Measurements from ENCODE around the gene HLCS.

The HLCS gene

DNA sequence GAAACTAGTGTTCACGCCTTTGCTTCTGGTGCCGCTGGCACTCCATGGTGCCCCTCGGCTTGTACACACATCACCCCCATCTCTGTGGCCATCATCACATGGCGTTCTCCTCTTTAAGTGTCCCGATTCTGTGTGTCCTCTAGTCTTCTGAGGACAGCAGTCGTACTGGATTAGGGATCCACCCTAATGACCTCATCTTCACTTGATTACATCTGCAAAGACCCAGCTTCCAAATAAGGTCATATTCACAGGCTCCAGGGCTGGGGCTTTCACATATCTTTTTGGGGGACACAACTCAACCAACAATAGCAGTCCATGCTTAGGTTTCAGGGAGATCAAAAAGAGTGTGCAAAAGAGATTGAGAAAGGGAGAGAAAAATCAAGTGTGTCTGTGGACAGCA, 64.9 kb downstream of the HLCS start:
- WGBS (ENCODE audit: insufficient coverage, insufficient read length): no CpG with 5 or more reads among the region's 6 CpGs
- no peak overlapping the region for H3K27ac ChIP-seq (ENCODE audit: low read length)
- no peaks in the 10 kb centered on the region for H3K36me3 ChIP-seq (ENCODE audit: control insufficient read depth, insufficient read depth, low read length)
- no peaks in the 10 kb centered on the region for H3K27me3 ChIP-seq (ENCODE audit: control insufficient read depth, insufficient read depth, low read length)
- H3K9me3 ChIP-seq (ENCODE audit: control insufficient read depth, insufficient read depth, low read length): no peaks in the 10 kb centered on the region
- no peak for DNase-seq (ENCODE audit: low read depth, low spot score)
- no peaks in the 10 kb centered on the region for H3K4me1 ChIP-seq (ENCODE audit: control insufficient read depth, insufficient read depth, low read length)
- H3K4me3 ChIP-seq (ENCODE audit: low read length): no peak overlapping the region

DNA sequence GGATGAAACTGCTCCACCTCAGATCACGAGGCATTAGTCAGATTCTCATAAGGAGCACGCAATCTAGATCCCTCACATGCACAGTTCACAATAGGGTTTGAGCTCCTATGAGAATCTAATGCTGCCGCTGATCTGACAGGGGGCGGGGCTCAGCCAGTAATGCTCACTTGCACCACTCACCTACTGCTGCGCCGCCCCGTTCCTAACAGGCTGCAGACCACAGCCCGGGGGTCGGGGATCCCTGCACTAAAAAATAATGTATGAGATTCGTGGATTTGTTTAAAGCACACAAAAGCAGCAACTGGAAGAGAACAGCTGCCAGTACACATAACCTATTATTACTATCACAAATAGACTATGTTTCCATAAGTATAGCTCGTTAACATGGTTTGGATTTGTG, 72.9 kb downstream of the HLCS start:
- H3K4me3 ChIP-seq (ENCODE audit: low read length): no peak overlapping the region
- H3K27ac ChIP-seq (ENCODE audit: low read length): no peak overlapping the region
- no peak for DNase-seq (ENCODE audit: low read depth, low spot score)
- no peaks in the 10 kb centered on the region for H3K9me3 ChIP-seq (ENCODE audit: control insufficient read depth, insufficient read depth, low read length)
- H3K4me1 ChIP-seq (ENCODE audit: control insufficient read depth, insufficient read depth, low read length): no peaks in the 10 kb centered on the region
- H3K27me3 ChIP-seq (ENCODE audit: control insufficient read depth, insufficient read depth, low read length): no peaks in the 10 kb centered on the region
- no peaks in the 10 kb centered on the region for H3K36me3 ChIP-seq (ENCODE audit: control insufficient read depth, insufficient read depth, low read length)
- no CpG with 5 or more reads among the region's 11 CpGs for WGBS (ENCODE audit: insufficient coverage, insufficient read length)

DNA sequence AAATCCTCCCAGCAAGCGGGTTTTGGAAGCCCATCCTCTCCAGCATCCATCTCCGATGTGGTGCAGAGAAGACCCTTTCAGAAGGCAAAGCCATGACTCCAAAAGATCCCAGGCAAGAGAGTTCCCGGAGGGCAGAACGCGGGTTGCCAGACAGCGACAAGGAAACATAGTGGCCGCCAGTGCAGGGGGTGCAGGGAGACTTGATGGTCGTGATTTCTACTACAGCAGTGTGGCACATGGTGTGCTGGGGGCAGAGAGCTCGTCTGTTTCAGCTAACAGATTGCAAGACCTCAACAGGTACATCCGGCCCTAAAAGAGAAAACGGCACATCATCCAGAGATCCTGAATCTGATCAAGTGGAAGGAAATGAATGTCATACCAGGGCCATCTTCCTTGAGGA, 74.3 kb downstream of the HLCS start:
- DNase-seq (ENCODE audit: low read depth, low spot score): no peak
- H3K36me3 ChIP-seq (ENCODE audit: control insufficient read depth, insufficient read depth, low read length): no peaks in the 10 kb centered on the region
- no peaks in the 10 kb centered on the region for H3K27me3 ChIP-seq (ENCODE audit: control insufficient read depth, insufficient read depth, low read length)
- H3K27ac ChIP-seq (ENCODE audit: low read length): no peak overlapping the region
- H3K9me3 ChIP-seq (ENCODE audit: control insufficient read depth, insufficient read depth, low read length): no peaks in the 10 kb centered on the region
- no peaks in the 10 kb centered on the region for H3K4me1 ChIP-seq (ENCODE audit: control insufficient read depth, insufficient read depth, low read length)
- no peak overlapping the region for H3K4me3 ChIP-seq (ENCODE audit: low read length)
- no CpG with 5 or more reads among the region's 11 CpGs for WGBS (ENCODE audit: insufficient coverage, insufficient read length)

DNA sequence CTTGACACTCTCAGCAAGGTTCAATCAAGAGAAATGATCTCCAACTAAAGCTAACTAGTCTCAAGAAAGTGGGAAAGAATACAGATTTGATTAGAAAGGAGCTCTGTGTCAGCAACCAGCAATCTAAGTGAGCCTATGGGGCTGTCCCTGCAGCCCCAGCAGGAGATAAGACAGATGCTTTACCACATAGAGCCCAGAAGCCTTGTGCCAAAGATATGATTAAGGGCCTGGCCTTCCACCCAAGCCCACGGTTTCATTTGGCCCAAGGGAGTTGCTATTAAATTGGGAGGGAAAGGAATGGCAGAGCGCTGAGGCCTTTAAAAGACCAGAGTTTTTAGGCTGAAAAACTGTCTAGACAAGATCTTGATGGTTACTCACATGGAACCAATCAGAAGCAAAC, 74.8 kb downstream of the HLCS start:
- no CpG with 5 or more reads among the region's 2 CpGs for WGBS (ENCODE audit: insufficient coverage, insufficient read length)
- H3K27ac ChIP-seq (ENCODE audit: low read length): no peak overlapping the region
- no peaks in the 10 kb centered on the region for H3K27me3 ChIP-seq (ENCODE audit: control insufficient read depth, insufficient read depth, low read length)

DNA sequence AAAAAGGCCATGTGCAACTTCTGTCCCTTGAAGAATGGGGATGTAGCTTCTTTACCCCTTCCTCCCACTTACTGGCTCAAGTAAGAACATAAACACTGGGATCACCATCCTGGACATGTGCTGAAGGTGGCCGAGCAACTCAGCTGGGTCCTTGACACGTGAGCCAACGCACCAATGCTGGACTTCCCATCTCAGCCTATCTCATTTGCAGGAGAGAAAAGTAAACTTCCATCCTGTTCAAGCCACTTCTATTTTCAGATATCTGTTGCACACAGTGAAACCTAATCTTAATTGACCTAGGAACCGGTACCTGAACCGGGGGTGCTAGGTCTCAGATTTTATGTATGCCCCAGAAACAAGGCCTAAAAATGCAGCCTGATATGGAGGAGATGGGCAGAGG, 75.3 kb downstream of the HLCS start:
- H3K27me3 ChIP-seq (ENCODE audit: control insufficient read depth, insufficient read depth, low read length): no peaks in the 10 kb centered on the region
- WGBS (ENCODE audit: insufficient coverage, insufficient read length): no CpG with 5 or more reads among the region's 5 CpGs
- no peak for DNase-seq (ENCODE audit: low read depth, low spot score)
- H3K36me3 ChIP-seq (ENCODE audit: control insufficient read depth, insufficient read depth, low read length): no peaks in the 10 kb centered on the region
- H3K9me3 ChIP-seq (ENCODE audit: control insufficient read depth, insufficient read depth, low read length): no peaks in the 10 kb centered on the region
- H3K27ac ChIP-seq (ENCODE audit: low read length): no peak overlapping the region
- no peak overlapping the region for H3K4me3 ChIP-seq (ENCODE audit: low read length)
- no peaks in the 10 kb centered on the region for H3K4me1 ChIP-seq (ENCODE audit: control insufficient read depth, insufficient read depth, low read length)

More for the DNA sequence above, 74.8 kb downstream of the HLCS start:
- H3K4me1 ChIP-seq (ENCODE audit: control insufficient read depth, insufficient read depth, low read length): no peaks in the 10 kb centered on the region
- H3K4me3 ChIP-seq (ENCODE audit: low read length): no peak overlapping the region
- H3K36me3 ChIP-seq (ENCODE audit: control insufficient read depth, insufficient read depth, low read length): no peaks in the 10 kb centered on the region
- no peak for DNase-seq (ENCODE audit: low read depth, low spot score)
- no peaks in the 10 kb centered on the region for H3K9me3 ChIP-seq (ENCODE audit: control insufficient read depth, insufficient read depth, low read length)

DNA sequence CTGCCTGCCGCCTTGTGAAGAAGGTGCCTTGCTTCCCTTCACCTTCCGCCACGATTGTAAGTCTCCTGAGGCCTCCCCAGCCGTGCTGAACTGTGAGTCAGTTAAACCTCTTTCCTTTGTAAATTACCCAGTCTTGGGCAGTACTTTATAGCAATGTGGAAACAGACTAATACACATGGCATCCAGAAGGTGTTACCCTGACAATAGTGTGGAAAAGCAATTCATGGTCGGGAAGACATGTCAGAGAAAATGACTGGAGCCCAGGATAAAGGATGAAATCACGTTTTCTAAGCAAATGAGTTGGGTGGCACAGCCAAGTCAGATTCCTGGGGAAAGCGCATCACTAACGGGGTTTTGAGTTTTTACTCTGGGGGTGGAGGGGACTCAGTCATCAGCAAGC, 76.4 kb downstream of the HLCS start:
- no peaks in the 10 kb centered on the region for H3K36me3 ChIP-seq (ENCODE audit: control insufficient read depth, insufficient read depth, low read length)
- no peak overlapping the region for H3K27ac ChIP-seq (ENCODE audit: low read length)
- no peak for DNase-seq (ENCODE audit: low read depth, low spot score)
- WGBS (ENCODE audit: insufficient coverage, insufficient read length): no CpG with 5 or more reads among the region's 8 CpGs
- H3K4me3 ChIP-seq (ENCODE audit: low read length): no peak overlapping the region
- no peaks in the 10 kb centered on the region for H3K27me3 ChIP-seq (ENCODE audit: control insufficient read depth, insufficient read depth, low read length)
- H3K9me3 ChIP-seq (ENCODE audit: control insufficient read depth, insufficient read depth, low read length): no peaks in the 10 kb centered on the region
- no peaks in the 10 kb centered on the region for H3K4me1 ChIP-seq (ENCODE audit: control insufficient read depth, insufficient read depth, low read length)

DNA sequence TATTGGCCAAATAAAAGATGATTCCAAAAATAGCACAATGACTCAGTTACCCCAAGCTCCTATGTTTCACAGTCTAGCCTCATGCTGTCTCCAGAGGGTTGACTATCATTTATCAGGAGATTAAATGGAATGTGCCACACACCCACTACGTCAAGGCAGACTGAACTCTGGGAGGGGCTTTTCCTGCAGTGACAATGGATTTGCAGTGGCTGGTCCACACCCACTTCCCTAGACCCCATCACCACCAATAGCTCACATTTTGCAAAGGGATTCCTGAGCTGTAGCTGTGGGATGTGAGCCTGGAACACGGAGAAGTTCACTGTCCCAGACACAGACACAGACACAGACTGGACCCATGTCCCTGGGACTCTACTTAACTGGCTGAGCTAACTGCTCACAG, 77.1 kb downstream of the HLCS start:
- Histone ChIP-seq H3K36me3 (ENCODE audit: control insufficient read depth, insufficient read depth, low read length) (no peaks in the 10 kb centered on the region), H3K27ac (ENCODE audit: low read length) (no peak overlapping the region), H3K4me1 (ENCODE audit: control insufficient read depth, insufficient read depth, low read length) (no peaks in the 10 kb centered on the region), H3K9me3 (ENCODE audit: control insufficient read depth, insufficient read depth, low read length) (no peaks in the 10 kb centered on the region), H3K27me3 (ENCODE audit: control insufficient read depth, insufficient read depth, low read length) (no peaks in the 10 kb centered on the region), H3K4me3 (ENCODE audit: low read length) (no peak overlapping the region)
- no CpG with 5 or more reads among the region's 2 CpGs for WGBS (ENCODE audit: insufficient coverage, insufficient read length)
- DNase-seq (ENCODE audit: low read depth, low spot score): no peak

DNA sequence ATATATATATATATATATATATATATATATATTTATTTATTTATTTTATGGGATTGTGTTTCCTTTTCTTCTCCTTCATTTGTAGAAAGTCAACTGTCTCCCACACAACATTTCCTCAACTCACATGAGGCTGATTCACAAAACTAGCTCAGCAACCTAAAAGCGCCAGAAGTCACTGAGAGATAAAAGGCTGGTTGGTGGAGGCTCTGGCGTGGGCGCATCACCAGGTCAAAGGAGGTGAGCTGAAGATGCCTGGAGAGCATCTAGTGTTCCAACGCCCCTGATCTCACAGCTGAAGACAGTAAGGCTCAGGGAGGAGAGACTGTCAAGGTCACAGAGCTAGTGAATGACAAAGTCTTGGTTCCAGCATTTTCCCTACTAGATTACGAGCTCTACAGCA, 78.0 kb downstream of the HLCS start:
- DNase-seq (ENCODE audit: low read depth, low spot score): no peak
- Histone ChIP-seq H3K9me3 (ENCODE audit: control insufficient read depth, insufficient read depth, low read length) (no peaks in the 10 kb centered on the region; the same call in 1 of the 2 replicates), H3K4me3 (ENCODE audit: low read length) (no peak overlapping the region), H3K4me1 (ENCODE audit: control insufficient read depth, insufficient read depth, low read length) (no peaks in the 10 kb centered on the region), H3K27ac (ENCODE audit: low read length) (no peak overlapping the region), H3K27me3 (ENCODE audit: control insufficient read depth, insufficient read depth, low read length) (no peaks in the 10 kb centered on the region), H3K36me3 (ENCODE audit: control insufficient read depth, insufficient read depth, low read length) (no peaks in the 10 kb centered on the region)
- WGBS (ENCODE audit: insufficient coverage, insufficient read length): no CpG with 5 or more reads among the region's 5 CpGs

DNA sequence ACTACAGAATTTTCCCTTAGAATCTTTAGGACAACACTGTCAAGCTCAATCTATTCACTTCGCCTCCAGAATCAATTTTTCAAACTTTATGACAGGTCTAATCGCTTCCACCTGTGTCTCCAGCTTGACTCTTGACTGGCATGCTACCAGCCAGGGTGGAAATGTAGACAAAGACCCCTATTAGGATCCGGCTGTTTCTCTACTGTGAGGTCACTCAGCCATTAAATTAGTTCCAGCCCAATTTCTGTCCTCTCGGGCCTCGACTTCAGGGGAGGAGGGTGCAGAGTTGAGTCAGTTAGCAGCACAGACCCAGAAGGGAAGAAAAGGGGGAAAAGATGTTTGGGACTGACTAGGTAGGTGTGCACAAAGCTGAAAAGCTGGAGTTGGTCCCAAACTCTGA, 78.5 kb downstream of the HLCS start:
- Histone ChIP-seq H3K27ac (ENCODE audit: low read length) (no peak overlapping the region), H3K4me3 (ENCODE audit: low read length) (no peak overlapping the region), H3K4me1 (ENCODE audit: control insufficient read depth, insufficient read depth, low read length) (no peaks in the 10 kb centered on the region), H3K36me3 (ENCODE audit: control insufficient read depth, insufficient read depth, low read length) (no peaks in the 10 kb centered on the region), H3K9me3 (ENCODE audit: control insufficient read depth, insufficient read depth, low read length) (no peaks in the 10 kb centered on the region; the same call in 1 of the 2 replicates), H3K27me3 (ENCODE audit: control insufficient read depth, insufficient read depth, low read length) (no peaks in the 10 kb centered on the region)
- DNase-seq (ENCODE audit: low read depth, low spot score): no peak
- WGBS (ENCODE audit: insufficient coverage, insufficient read length): no CpG with 5 or more reads among the region's 5 CpGs

DNA sequence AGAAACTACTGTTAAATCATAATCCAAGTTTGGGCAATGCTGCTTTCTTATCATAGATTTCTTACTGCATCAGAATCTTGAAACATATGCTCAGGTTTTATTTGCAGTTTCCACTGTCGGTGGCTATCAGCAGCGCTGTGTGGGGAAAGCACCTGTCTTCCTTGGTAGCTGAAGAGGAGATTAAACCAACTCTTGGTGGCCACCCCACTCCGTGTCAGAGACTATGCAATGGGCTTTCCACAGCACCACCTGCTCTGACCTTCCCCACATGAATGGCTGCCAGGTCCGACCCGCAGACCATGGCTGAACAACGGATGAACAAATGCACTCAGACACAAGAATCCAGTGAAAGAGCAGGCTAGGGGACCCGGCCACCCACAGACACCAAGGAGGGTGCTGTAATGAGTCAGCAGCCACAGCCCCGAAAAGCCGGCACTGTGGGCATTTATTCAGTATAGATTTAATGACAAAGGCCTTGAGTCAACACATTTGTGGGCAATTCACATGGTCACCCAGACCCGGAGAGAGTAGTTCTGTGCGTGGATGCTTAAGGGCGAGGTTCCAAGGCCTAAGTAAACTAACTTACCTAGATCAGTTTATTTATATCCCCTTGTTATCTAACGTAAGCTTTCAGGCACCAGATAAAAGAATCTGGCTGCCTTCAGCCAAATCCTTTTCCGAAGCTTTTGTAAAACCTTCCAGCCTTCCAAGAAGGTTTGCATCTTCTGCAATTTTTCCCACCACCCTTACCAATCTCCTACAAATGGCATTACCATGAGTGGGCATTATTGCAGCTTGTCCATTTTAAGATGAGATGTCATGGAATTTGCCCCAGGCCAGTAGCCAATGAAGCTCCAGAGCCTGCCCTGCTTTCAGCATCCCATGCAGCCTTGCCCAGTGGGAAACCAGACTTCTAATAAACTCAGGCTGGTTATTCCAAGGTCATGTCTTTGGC, 82.7 kb downstream of the HLCS start:
- WGBS (ENCODE audit: insufficient coverage, insufficient read length): no CpG with 5 or more reads among the region's 14 CpGs
- H3K4me3 ChIP-seq (ENCODE audit: low read length): no peak overlapping the region
- no peaks in the 10 kb centered on the region; the same call in 1 of the 2 replicates for H3K9me3 ChIP-seq (ENCODE audit: control insufficient read depth, insufficient read depth, low read length)
- H3K27me3 ChIP-seq (ENCODE audit: control insufficient read depth, insufficient read depth, low read length): no peaks in the 10 kb centered on the region
- no peak for DNase-seq (ENCODE audit: low read depth, low spot score)
- no peaks in the 10 kb centered on the region for H3K36me3 ChIP-seq (ENCODE audit: control insufficient read depth, insufficient read depth, low read length)
- no peak overlapping the region for H3K27ac ChIP-seq (ENCODE audit: low read length)
- no peaks in the 10 kb centered on the region for H3K4me1 ChIP-seq (ENCODE audit: control insufficient read depth, insufficient read depth, low read length)

DNA sequence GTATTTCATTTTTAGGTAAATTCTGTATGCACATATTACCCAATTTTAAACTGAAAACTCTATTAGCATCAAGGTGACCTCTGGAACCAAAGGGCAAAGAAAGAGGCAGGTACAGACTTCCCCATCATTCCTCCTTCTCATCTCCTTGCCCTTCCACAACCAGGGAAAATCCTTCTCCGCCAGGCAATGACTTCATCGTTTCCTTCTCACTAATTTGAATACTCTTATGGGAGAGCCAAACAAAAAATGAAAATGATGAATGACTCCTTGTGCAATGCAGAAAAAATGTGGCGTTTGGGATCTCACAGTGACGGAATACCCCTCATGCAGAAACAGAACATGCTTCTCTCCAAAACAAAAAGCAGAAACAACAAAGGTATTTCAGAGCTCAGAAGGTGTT, 83.7 kb downstream of the HLCS start:
- H3K27me3 ChIP-seq (ENCODE audit: control insufficient read depth, insufficient read depth, low read length): no peaks in the 10 kb centered on the region
- WGBS (ENCODE audit: insufficient coverage, insufficient read length): no CpG with 5 or more reads among the region's 4 CpGs
- H3K36me3 ChIP-seq (ENCODE audit: control insufficient read depth, insufficient read depth, low read length): no peaks in the 10 kb centered on the region
- H3K4me3 ChIP-seq (ENCODE audit: low read length): no peak overlapping the region
- DNase-seq (ENCODE audit: low read depth, low spot score): no peak
- no peak overlapping the region for H3K27ac ChIP-seq (ENCODE audit: low read length)
- no peaks in the 10 kb centered on the region for H3K4me1 ChIP-seq (ENCODE audit: control insufficient read depth, insufficient read depth, low read length)
- no peaks in the 10 kb centered on the region; the same call in 1 of the 2 replicates for H3K9me3 ChIP-seq (ENCODE audit: control insufficient read depth, insufficient read depth, low read length)

All from iPS DF 6.9 (cell line).